K562 (cell line): Measurements from ENCODE around the gene MT1HL1. TPM values are rescaled to one million over a fixed set of nuclear protein-coding genes. Genes with fewer than 3 reads are reported as not detected.

Experiments used
- ATAC-seq: fragments of 200-7000 bp; cut with Tn5 transposase; 3 replicates; pipeline ENCODE4 v1.9.1; 2020; ENCODE audit warnings: moderate library complexity
- BruUV-seq: library from RNA; stranded (reverse); fragments of 400-500 nt; replicated peaks from 2 replicates; lab custom pipeline; 2021; lab: Mats Ljungman, UMichigan
- CTCF ChIA-PET: fragments of 300-600 bp; formaldehyde crosslinking; extraction: SDS; loops from one replicate; lab custom pipeline; 2021; ENCODE audit warnings: low intra/inter-chr PET ratio; lab: Yijun Ruan, JAX
- POLR2A ChIA-PET: fragments of 300-600, 350-650 bp; sonication (Branson Sonifier 250); formaldehyde crosslinking; extraction: SDS; loops from one replicate; lab custom pipeline; 2021; ENCODE audit warnings: antibody characterized with exemption, inconsistent platforms; lab: Yijun Ruan, JAX
- DNase-seq, 4 experiments: peaks; one replicate each; pipeline versions ENCODE4 v3.0.0 to v3.0.0-alpha.2; 2011 to 2018; ENCODE audit warnings: low spot score in 3 of 4, mixed read lengths in 3 of 4; ENCODE audit errors: extremely low read depth in 1 of 4
- FAIRE-seq: peaks from 2 replicates; lab custom pipeline; 2011; peaks lifted over from hg19 to GRCh38; lab: Jason Lieb, UNC
- H2AFZ ChIP-seq: 2 replicates; pipeline ENCODE4 v1.6.0; 2011; ENCODE audit warnings: low read depth, low read length, control low read depth, inconsistent platforms
- H3K27ac ChIP-seq: fragments of 200-600 bp; 3 replicates; pipeline ENCODE4 v1.8.0; 2011; ENCODE audit warnings: low read depth, mild to moderate bottlenecking, control low read depth, inconsistent platforms, low read length, moderate library complexity, mixed read lengths; ENCODE audit errors: extremely low read depth
- H3K27me3 ChIP-seq, 2 experiments: fragments of 300-600 bp in 1 of 2; 2 replicates in 1 of 2; 3 replicates in 1 of 2; pipeline versions ENCODE4 v1.6.0 to v1.8.0; 2011; ENCODE audit warnings: inconsistent platforms in 2 of 2, low read length in 2 of 2, mild to moderate bottlenecking in 1 of 2, mixed read lengths in 1 of 2, moderate library complexity in 1 of 2; ENCODE audit not compliant: control insufficient read depth in 2 of 2, insufficient read depth in 2 of 2
- H3K36me3 ChIP-seq: fragments of 300-600 bp; 3 replicates; pipeline ENCODE4 v1.8.0; 2011; ENCODE audit warnings: mild to moderate bottlenecking, low read length, inconsistent platforms; ENCODE audit not compliant: control insufficient read depth, insufficient read depth
- H3K4me1 ChIP-seq, 2 experiments: fragments of 200-600 bp in 1 of 2; replicated peaks in 1 of 2; 2 replicates in 1 of 2; 3 replicates in 1 of 2; pipeline versions ENCODE4 v1.5.1 to v1.8.0; 2011; ENCODE audit warnings: inconsistent platforms in 2 of 2, low read length in 2 of 2, mild to moderate bottlenecking in 1 of 2, mixed read lengths in 1 of 2, moderate library complexity in 1 of 2; ENCODE audit not compliant: control insufficient read depth in 2 of 2, insufficient read depth in 2 of 2
- H3K4me2 ChIP-seq: 2 replicates; pipeline ENCODE4 v1.6.1; 2011; ENCODE audit warnings: low read length, control low read depth, inconsistent platforms, mixed read lengths; ENCODE audit not compliant: insufficient read depth
- H3K4me3 ChIP-seq: fragments of 200-600 bp; sonication (generic), shearing (Covaris generic); 2 replicates; pipeline ENCODE4 v1.5.1; 2016; ENCODE audit warnings: control low read depth, inconsistent platforms
- H3K79me2 ChIP-seq: fragments of 200-600 bp; 3 replicates; pipeline ENCODE4 v1.8.0; 2011; ENCODE audit warnings: low read length, inconsistent platforms; ENCODE audit not compliant: control insufficient read depth, insufficient read depth
- H3K9ac ChIP-seq, 2 experiments: 2 replicates each; pipeline versions ENCODE4 v1.6.0 to v1.6.1; 2011; ENCODE audit warnings: low read depth in 2 of 2, low read length in 2 of 2, control low read depth in 1 of 2, inconsistent platforms in 1 of 2, mild to moderate bottlenecking in 1 of 2, mixed read lengths in 1 of 2; ENCODE audit not compliant: insufficient read depth in 1 of 2
- H3K9me1 ChIP-seq: one replicate; pipeline ENCODE4 v1.6.0; 2011; ENCODE audit warnings: inconsistent platforms, mild to moderate bottlenecking, low read length, moderate library complexity; ENCODE audit not compliant: control insufficient read depth, insufficient read depth
- H3K9me3 ChIP-seq: replicated peaks from 2 replicates; pipeline ENCODE4 v1.5.1; 2011; ENCODE audit warnings: low read depth, low read length, inconsistent platforms; ENCODE audit not compliant: control insufficient read depth, insufficient read depth
- H4K20me1 ChIP-seq: replicated peaks from 2 replicates; pipeline ENCODE4 v1.6.1; 2011; ENCODE audit warnings: low read length, inconsistent platforms, mixed read lengths; ENCODE audit not compliant: control insufficient read depth, insufficient read depth
- ARHGAP35 ChIP-seq: fragments of 450-650 bp; IDR thresholded peaks from 2 replicates; pipeline ENCODE4 v1.6.1; 2018; ENCODE audit not compliant: partially characterized antibody
- CBX8 ChIP-seq: fragments of 200-600 bp; sonication (generic); IDR thresholded peaks from 2 replicates; pipeline ENCODE4 v1.6.1; 2012; ENCODE audit warnings: borderline replicate concordance, mixed run types, low read depth, mild to moderate bottlenecking, moderate library complexity, mixed read lengths, low read length, control low read depth, inconsistent platforms; ENCODE audit not compliant: poor library complexity, severe bottlenecking; ENCODE audit errors: extremely low read depth
- CC2D1A ChIP-seq: fragments of 450-650 bp; IDR thresholded peaks from 2 replicates; pipeline ENCODE4 v1.6.1; 2017; ENCODE audit warnings: mild to moderate bottlenecking
- CREBBP ChIP-seq: IDR thresholded peaks from one replicate; pipeline ENCODE4 v1.6.1; 2012; ENCODE audit warnings: low read depth, mild to moderate bottlenecking, control low read depth, inconsistent platforms, low read length
- FIP1L1 ChIP-seq: fragments of 200-400 bp; formaldehyde crosslinking; IDR thresholded peaks from 2 replicates; pipeline ENCODE4 v1.6.1; 2018; ENCODE audit warnings: mild to moderate bottlenecking, low read depth, low read length; ENCODE audit not compliant: poor library complexity, severe bottlenecking
- GATAD2B ChIP-seq: fragments of 450-650 bp; IDR thresholded peaks from 2 replicates; pipeline ENCODE4 v1.6.1; 2017; ENCODE audit warnings: mild to moderate bottlenecking, borderline replicate concordance
- GTF2A2 ChIP-seq: IDR thresholded peaks from 2 replicates; pipeline ENCODE4 v1.6.1; 2016; ENCODE audit warnings: mild to moderate bottlenecking, missing genetic modification characterization, missing compliant biosample characterization
- GTF2F1 ChIP-seq: IDR thresholded peaks from 2 replicates; pipeline ENCODE4 v1.6.1; 2011; ENCODE audit warnings: low read depth, low read length, improper control_type of control experiment
- KDM2B ChIP-seq: fragments of 250-450 bp; sonication (Bioruptor Pico); IDR thresholded peaks from 2 replicates; pipeline ENCODE4 v1.8.0; 2021; ENCODE audit warnings: mild to moderate bottlenecking, moderate library complexity
- MYNN ChIP-seq, 2 experiments: sonication (generic); formaldehyde crosslinking in 1 of 2; IDR thresholded peaks; 2 replicates each; pipeline versions ENCODE4 v1.5.0 to v1.6.1; 2016 to 2020; ENCODE audit warnings: antibody characterized with exemption in 1 of 2, missing genetic modification reagents in 1 of 2
- PHF20 ChIP-seq: fragments of 450-650 bp; IDR thresholded peaks from 2 replicates; pipeline ENCODE4 v1.6.1; 2018; ENCODE audit not compliant: partially characterized antibody
- SUPT5H ChIP-seq: fragments of 450-650 bp; IDR thresholded peaks from 2 replicates; pipeline ENCODE4 v1.6.1; 2016
- TAF15 ChIP-seq: fragments of 200-400 bp; formaldehyde crosslinking; IDR thresholded peaks from 2 replicates; pipeline ENCODE4 v1.6.1; 2017; ENCODE audit warnings: mild to moderate bottlenecking, low read depth, low read length, moderate library complexity
- ZKSCAN3 ChIP-seq: fragments of 250-450 bp; sonication (Bioruptor Pico); IDR thresholded peaks from 2 replicates; pipeline ENCODE4 v1.4.0; 2020
- ZNF263 ChIP-seq: sonication (generic); formaldehyde crosslinking; IDR thresholded peaks from 2 replicates; pipeline ENCODE4 v1.8.0; 2022; ENCODE audit warnings: mild to moderate bottlenecking, missing genetic modification reagents, borderline replicate concordance
- ZNF76 ChIP-seq: fragments of 250-450 bp; sonication (Bioruptor Pico); IDR thresholded peaks from 2 replicates; pipeline ENCODE4 v1.4.0; 2020; ENCODE audit warnings: mild to moderate bottlenecking, moderate library complexity, borderline replicate concordance
- ZNF785 ChIP-seq: fragments of 250-450 bp; sonication (Bioruptor Pico); IDR thresholded peaks from 2 replicates; pipeline ENCODE4 v1.4.0; 2020; ENCODE audit warnings: mild to moderate bottlenecking
- WGBS: fragments of 100-300 bp; shearing (Covaris generic); methylation state at CpG from one replicate; pipeline ENCODE4 v1.1.6; 2016; ENCODE audit warnings: low coverage, mixed read lengths; ENCODE audit not compliant: insufficient coverage; ENCODE audit errors: missing lambda C conversion rate; 5-methylcytosine and 5-hydroxymethylcytosine counted together
- in situ Hi-C: fragments of 300-500 bp; cut with MboI; formaldehyde crosslinking; loops from 4 replicates; pipeline ENCODE4 v1.15.0; 2018; ENCODE audit warnings: inconsistent platforms, mixed read lengths
- intact Hi-C: fragments of 100-400 bp; cut with micrococcal nuclease; formaldehyde crosslinking; loops from 2 replicates; pipeline ENCODE4 v1.14.2; 2022
- polyA plus RNA-seq, 8 experiments: library from polyadenylated mRNA; depleted of rRNA in 4 of 8; stranded (reverse) in 5 of 8; unstranded in 3 of 8; fragments of >200 nt; fragmentation: Nextera tagmentation in 2 of 8; fragmentation: Illumina TruSeq in 1 of 8; extraction: Ambion mirVana in 2 of 8; extraction: Trizol in 1 of 8; gene quantifications; 2 replicates each; pipeline versions ENCODE4 v1.2.1 to v1.2.3, GENCODE V29; 2011 to 2014; ENCODE audit warnings: inconsistent platforms in 1 of 8, missing spikeins in 1 of 8
- total RNA-seq, 7 experiments: library from RNA; depleted of rRNA in 6 of 7; stranded (reverse); fragments of >200 nt in 6 of 7; fragmentation: Illumina TruSeq in 2 of 7; extraction: Trizol in 2 of 7; gene quantifications; 2 replicates each; pipeline versions ENCODE4 v1.2.1 to v1.2.3, GENCODE V29; 2011 to 2021; ENCODE audit warnings: low replicate concordance in 1 of 7
- TF ChIP-seq, protein P1 (sequence below): sonication (generic); formaldehyde crosslinking; IDR thresholded peaks from 2 replicates; pipeline ENCODE4 v1.9.0; 2022; ENCODE audit warnings: mild to moderate bottlenecking, missing genetic modification reagents
- TF ChIP-seq, protein P2 (sequence below): fragments of 250-450 bp; sonication (Bioruptor Pico); IDR thresholded peaks from 2 replicates; pipeline ENCODE4 v1.5.0; 2021; ENCODE audit warnings: mild to moderate bottlenecking, moderate library complexity

MT1HL1 gene
- total and polyA plus RNA-seq, 9 of the 15 experiments (the other 6 are each of a cell fraction or from before 2014, with no cell fraction given): not detected

DNA sequence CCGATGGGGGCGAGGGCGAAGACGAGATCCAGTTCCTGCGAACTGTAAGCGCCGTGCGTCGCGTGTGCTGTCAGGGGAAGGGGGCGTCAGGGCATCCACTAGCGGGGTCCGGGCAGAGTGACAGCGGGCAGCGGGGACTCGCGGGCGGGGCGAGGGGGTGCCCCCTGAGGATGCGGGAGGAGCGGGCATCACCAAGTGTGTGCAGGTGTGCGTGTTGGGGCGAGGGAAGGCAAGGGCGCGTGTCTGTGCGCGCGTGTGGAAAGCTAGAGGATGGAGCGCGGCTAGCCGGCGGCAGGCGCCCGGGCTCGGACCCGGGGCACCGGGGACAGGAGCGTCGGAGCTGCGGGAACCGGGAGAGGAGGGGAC, 38.3 kb upstream of the MT1HL1 start:
- ChIA-PET POLR2A (no interaction called here), CTCF (no interaction called here)
- Histone ChIP-seq H4K20me1 (no peaks in the 10 kb centered on the region), H3K27me3 (peaks cover 6 to 11% of the 10 kb centered on the region in 2 experiments; a peak in 4 of 5 replicates), H3K27ac (no peak overlapping the region), H3K9me3 (no peaks in the 10 kb centered on the region), H3K4me1 (no peaks in the 10 kb centered on the region), H3K79me2 (no peaks in the 10 kb centered on the region), H3K4me3 (no peak overlapping the region), H3K4me2 (no peak overlapping the region), H2AFZ (no peak overlapping the region), H3K9me1 (no peaks in the 10 kb centered on the region), H3K36me3 (no peaks in the 10 kb centered on the region), H3K9ac (no peak overlapping the region)
- no peak for FAIRE-seq
- in situ Hi-C loops: no loop called here
- 42% methylated on average over 23 of the region's 41 CpGs for WGBS
- intact Hi-C loops: loop anchor here (10.0 kb wide), 1 partner anchor 288 kb away; no protein-coding TSS in a partner anchor
- ATAC-seq: no peak
- BruUV-seq: no TSS peak
- DNase-seq: no peak
- TF ChIP-seq, protein P1, sequence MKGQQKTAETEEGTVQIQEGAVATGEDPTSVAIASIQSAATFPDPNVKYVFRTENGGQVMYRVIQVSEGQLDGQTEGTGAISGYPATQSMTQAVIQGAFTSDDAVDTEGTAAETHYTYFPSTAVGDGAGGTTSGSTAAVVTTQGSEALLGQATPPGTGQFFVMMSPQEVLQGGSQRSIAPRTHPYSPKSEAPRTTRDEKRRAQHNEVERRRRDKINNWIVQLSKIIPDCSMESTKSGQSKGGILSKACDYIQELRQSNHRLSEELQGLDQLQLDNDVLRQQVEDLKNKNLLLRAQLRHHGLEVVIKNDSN (CRISPR knock-in tag): no peak
- TF ChIP-seq ZNF785: no peak
- no peak for TF ChIP-seq ZKSCAN3 (CRISPR knock-in tag)
- TF ChIP-seq GTF2F1: no peak
- TF ChIP-seq SUPT5H: no peak
- TF ChIP-seq CREBBP: no peak
- TF ChIP-seq ARHGAP35: no peak
- TF ChIP-seq MYNN (IDR thresholded peaks at IDR 0.05): no peak
- no peak for TF ChIP-seq MYNN (CRISPR knock-in tag; IDR thresholded peaks at IDR 0.05)
- TF ChIP-seq CC2D1A: no peak
- TF ChIP-seq FIP1L1: no peak
- TF ChIP-seq KDM2B (CRISPR knock-in tag): no peak
- TF ChIP-seq, protein P2, sequence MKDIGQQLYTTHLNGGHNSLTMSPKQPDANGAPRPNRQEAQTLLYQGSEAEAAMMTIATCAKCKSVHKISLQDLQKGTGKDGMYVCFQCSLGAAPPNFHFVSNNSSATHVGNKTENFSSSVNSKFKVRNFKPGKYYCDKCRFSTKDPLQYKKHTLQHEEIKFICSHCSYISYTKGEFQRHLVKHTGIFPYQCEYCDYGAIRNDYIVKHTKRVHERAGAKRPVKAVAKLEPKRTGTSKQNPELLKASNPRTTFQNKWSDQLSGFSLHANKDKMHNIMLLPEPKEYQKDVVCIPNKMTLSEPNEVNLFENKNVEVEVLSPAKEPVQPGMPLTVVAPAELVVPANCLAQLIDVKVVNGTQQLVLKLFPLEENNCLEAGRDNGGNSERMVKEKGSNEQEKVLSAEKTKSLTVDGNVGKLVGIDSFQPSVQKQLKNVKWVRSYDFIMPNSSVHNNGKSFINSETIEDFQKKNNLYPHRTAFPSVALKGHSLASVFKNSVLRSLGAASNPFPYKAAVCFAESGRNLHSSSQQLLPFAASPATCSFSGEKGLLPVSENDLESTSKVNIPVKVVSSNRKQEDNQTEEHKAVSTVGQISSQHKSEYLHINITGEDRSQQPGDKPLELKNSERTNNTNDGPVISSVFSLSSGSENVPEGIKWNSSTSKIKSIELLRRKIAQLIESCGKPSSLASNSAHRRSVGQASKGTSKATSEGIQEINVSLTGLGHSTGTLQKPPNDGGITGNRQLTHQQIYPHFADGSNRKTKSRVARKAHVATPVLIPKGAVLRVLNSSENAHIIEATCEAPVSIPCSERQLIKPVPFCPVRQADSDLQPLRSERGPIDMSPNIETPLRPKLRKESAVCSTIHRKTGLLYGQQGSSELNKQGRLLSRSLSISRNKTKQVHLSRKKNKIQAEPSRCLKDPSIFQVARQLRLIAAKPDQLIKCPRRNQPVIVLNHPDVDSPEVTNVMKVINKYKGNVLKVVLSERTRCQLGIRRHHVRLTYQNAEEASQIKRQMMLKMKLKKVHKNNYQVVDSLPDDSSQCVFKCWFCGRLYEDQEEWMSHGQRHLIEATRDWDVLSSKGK (CRISPR knock-in tag): no peak
- TF ChIP-seq ZNF76 (CRISPR knock-in tag): no peak
- no peak for TF ChIP-seq PHF20
- no peak for TF ChIP-seq TAF15
- TF ChIP-seq GATAD2B: no peak
- TF ChIP-seq ZNF263 (CRISPR knock-in tag): no peak
- TF ChIP-seq GTF2A2: no peak
- no peak for TF ChIP-seq CBX8
